Psoas muscle (tissue), 8 donors: Measurements from ENCODE around the gene MTF1. TPM values are rescaled to one million over a fixed set of nuclear protein-coding genes. Genes with fewer than 3 reads are reported as not detected.

Source experiments
- ATAC-seq, 4 donors: fragments of 200-7000 bp; cut with Tn5 transposase; one replicate each; pipeline ENCODE4 v1.9.1; 2020; ENCODE audit warnings: moderate library complexity in 3 of 4, mild to moderate bottlenecking in 2 of 4
- DNase-seq, 2 donors: peaks; one replicate each; pipeline ENCODE4 v3.0.0-alpha.2; 2020
- H3K27ac ChIP-seq: fragments of 200-600 bp; one replicate; pipeline ENCODE4 v1.8.0; 2022
- H3K27me3 ChIP-seq, 3 donors: fragments of 200-600 bp in 1 of 3; one replicate each; pipeline versions ENCODE4 v1.6.1 to v1.8.0; 2013 to 2022; ENCODE audit warnings: low read length in 2 of 3, mild to moderate bottlenecking in 2 of 3, moderate library complexity in 1 of 3; ENCODE audit not compliant: insufficient read depth in 3 of 3
- H3K36me3 ChIP-seq, 2 donors: fragments of 200-600 bp in 1 of 2; one replicate each; pipeline versions ENCODE4 v1.6.1 to v1.8.0; 2013 to 2022; ENCODE audit warnings: low read depth in 1 of 2, mild to moderate bottlenecking in 1 of 2, moderate library complexity in 1 of 2; ENCODE audit not compliant: insufficient read depth in 1 of 2
- H3K4me1 ChIP-seq: fragments of 200-600 bp; one replicate; pipeline ENCODE4 v1.8.0; 2022
- H3K4me3 ChIP-seq: fragments of 200-600 bp; one replicate; pipeline ENCODE4 v1.8.0; 2022; ENCODE audit warnings: mild to moderate bottlenecking
- H3K9me3 ChIP-seq: fragments of 200-600 bp; one replicate; pipeline ENCODE4 v1.8.0; 2022
- CTCF ChIP-seq: fragments of 200-600 bp; IDR thresholded peaks from one replicate; pipeline ENCODE4 v1.8.0; 2022; ENCODE audit warnings: antibody characterized with exemption
- WGBS, 3 donors: extraction: QIAGEN DNeasy Blood & Tissue Kit; methylation state at CpG; one replicate each; pipeline versions ENCODE4 v1.1.6 to v1.1.7; 2013; 5-methylcytosine and 5-hydroxymethylcytosine counted together
- intact Hi-C, 2 donors: fragments of 100-400 bp; cut with DNase I; formaldehyde crosslinking; loops; one replicate each; pipeline versions ENCODE4 v1.11.0 to v1.14.2; 2022
- polyA plus RNA-seq, 3 donors: library from polyadenylated mRNA; stranded (reverse); fragments of 200-250 nt; gene quantifications; one replicate each; pipeline ENCODE4 v1.2.3, GENCODE V29; 2013
- total RNA-seq, 4 donors: library from RNA; stranded (reverse); fragmentation: NEBNext Ultra II Directional in 2 of 4; extraction: Animal tissue kit (Norgen Biotek cat#: 25700) in 2 of 4; gene quantifications; one replicate each; pipeline versions ENCODE4 v1.2.1 to v1.2.4, GENCODE V29; 2021 to 2023
- donor health status: healthy with polysubstance abuse.
- donor health status: DM: no; HTN: no; CAD: no; lungs with moderate emphysema.
- donor health status: Bipolar disorder and iron deficiency.
- donor health status: healthy.
- donor health status: DM: yes; HTN: yes; CAD: no.
- donor health status: DM: no; HTN: no; CAD: no.
- donor health status: DM: no; HTN: no; CAD: no.
- donor health status: DM: yes; HTN: yes; CAD: no.

MTF1 gene
- total and polyA plus RNA-seq, 7 donors = 3.1 to 20.2 (median 13.3) TPM

- intact Hi-C loops = no loop called here
- ATAC-seq (no peak), DNase-seq (no peak)
- no peak for TF ChIP-seq CTCF
- peaks cover 4% of the 10 kb centered on the region for H3K4me1 ChIP-seq
- H3K4me3 ChIP-seq = no peak overlapping the region
- no peak overlapping the region for H3K27ac ChIP-seq
- H3K9me3 ChIP-seq = no peaks in the 10 kb centered on the region
- no peaks in the 10 kb centered on the region for H3K27me3 ChIP-seq
- H3K36me3 ChIP-seq = peaks cover 6 to 40% of the 10 kb centered on the region in 2 donors
- WGBS, 3 donors = 90 to 93% (median 91%) methylated on average over 3 of the region's 3 CpGs
Observed at GRCh38 chr1:37841652-37842051, 17.7 kb downstream of the MTF1 start.

- no peak for TF ChIP-seq CTCF
- Histone ChIP-seq H3K4me1 (no peaks in the 10 kb centered on the region), H3K27ac (no peak overlapping the region), H3K36me3 (peaks cover 6 to 44% of the 10 kb centered on the region in 2 donors), H3K27me3 (no peaks in the 10 kb centered on the region), H3K4me3 (no peak overlapping the region), H3K9me3 (no peaks in the 10 kb centered on the region)
- intact Hi-C loops = no loop called here
- 61 to 81% (median 62%) methylated on average over 1 of the region's 1 CpG for WGBS, 3 donors
- DNase-seq = no peak
- ATAC-seq = no peak
Observed at GRCh38 chr1:37840711-37841110, 18.7 kb downstream of the MTF1 start.

- no peak for ATAC-seq
- WGBS, 3 donors = 92 to 93% (median 92%) methylated on average over 10 of the region's 10 CpGs
- no peak overlapping the region for H3K27ac ChIP-seq
- no peak overlapping the region for H3K4me3 ChIP-seq
- H3K4me1 ChIP-seq = no peaks in the 10 kb centered on the region
- no peak for DNase-seq
- TF ChIP-seq CTCF = no peak
- peaks cover 7 to 54% of the 10 kb centered on the region in 2 donors for H3K36me3 ChIP-seq
- no peaks in the 10 kb centered on the region for H3K9me3 ChIP-seq
- H3K27me3 ChIP-seq = no peaks in the 10 kb centered on the region
- intact Hi-C loops = no loop called here
Observed at GRCh38 chr1:37839676-37840075, 19.7 kb downstream of the MTF1 start.

GRCh38 chr1:37836788-37837187 lies 22.6 kb downstream of the MTF1 start:
- Histone ChIP-seq H3K27me3 (no peaks in the 10 kb centered on the region), H3K4me3 (no peak overlapping the region), H3K27ac (no peak overlapping the region), H3K36me3 (peaks cover 9 to 83% of the 10 kb centered on the region in 2 donors), H3K4me1 (no peaks in the 10 kb centered on the region), H3K9me3 (no peaks in the 10 kb centered on the region)
- intact Hi-C loops = no loop called here
- no peak for TF ChIP-seq CTCF
- WGBS, 3 donors = 58 to 98% (median 88%) methylated on average over 3 of the region's 3 CpGs
- no peak for ATAC-seq
- DNase-seq = no peak

GRCh38 chr1:37831809-37832208 lies 27.6 kb downstream of the MTF1 start:
- Histone ChIP-seq H3K27me3 (no peaks in the 10 kb centered on the region), H3K4me3 (no peak overlapping the region), H3K27ac (no peak overlapping the region), H3K4me1 (no peaks in the 10 kb centered on the region), H3K9me3 (no peaks in the 10 kb centered on the region), H3K36me3 (peaks cover 7 to 92% of the 10 kb centered on the region in 2 donors)
- TF ChIP-seq CTCF = no peak
- DNase-seq (no peak), ATAC-seq (no peak)
- WGBS, 3 donors = 87 to 96% (median 89%) methylated on average over 2 of the region's 2 CpGs
- intact Hi-C loops = no loop called here
